H1 (cell line): ENCODE data around the gene POU5F1. TPM values are rescaled to one million over a fixed set of nuclear protein-coding genes. Genes with fewer than 3 reads are reported as not detected.
A peak's percentile ranks its signal among the peaks of the same experiment; 100 is the strongest.

Experiments
- CTCF ChIA-PET: fragments of 300-600 bp; sonication (Branson Sonifier 250); formaldehyde crosslinking; loops from one replicate; lab custom pipeline; 2021; ENCODE audit not compliant: partially characterized antibody; lab: Charles Lee
- POLR2A ChIA-PET: fragments of 300-600 bp; sonication (Branson Sonifier 250); formaldehyde crosslinking; loops from one replicate; lab custom pipeline; 2021; ENCODE audit warnings: inconsistent platforms; ENCODE audit not compliant: partially characterized antibody; lab: Charles Lee
- DNase-seq, 2 experiments: peaks; one replicate each; pipeline versions ENCODE4 v3.0.0 to v3.0.0-alpha.2; 2010 to 2022; ENCODE audit warnings: low spot score in 2 of 2, low read depth in 1 of 2, mixed read lengths in 1 of 2
- FAIRE-seq: peaks from 2 replicates; lab custom pipeline; 2011; peaks lifted over from hg19 to GRCh38; lab: Jason Lieb, UNC
- H2AFZ ChIP-seq: 2 replicates; pipeline ENCODE4 v1.8.1; 2012; ENCODE audit warnings: low read length, inconsistent platforms
- H2AK5ac ChIP-seq: 2 replicates; pipeline ENCODE4 v1.6.1; 2013; ENCODE audit warnings: low read depth, low read length
- H2BK120ac ChIP-seq: replicated peaks from 2 replicates; pipeline ENCODE3; 2013; ENCODE audit warnings: low read depth, low read length, inconsistent platforms
- H2BK12ac ChIP-seq: 2 replicates; pipeline ENCODE4 v1.6.1; 2013; ENCODE audit warnings: low read depth, low read length
- H2BK15ac ChIP-seq: 2 replicates; pipeline ENCODE4 v1.6.1; 2013; ENCODE audit warnings: low read length
- H2BK20ac ChIP-seq: 2 replicates; pipeline ENCODE4 v1.6.1; 2013; ENCODE audit warnings: low read length
- H2BK5ac ChIP-seq: 2 replicates; pipeline ENCODE4 v1.6.1; 2013; ENCODE audit warnings: low read depth, low read length
- H3K14ac ChIP-seq: 2 replicates; pipeline ENCODE4 v1.6.1; 2013; ENCODE audit warnings: inconsistent platforms; ENCODE audit not compliant: insufficient read length
- H3K18ac ChIP-seq: 2 replicates; pipeline ENCODE4 v1.6.1; 2013; ENCODE audit warnings: low read length; ENCODE audit errors: extremely low read depth
- H3K23ac ChIP-seq: 2 replicates; pipeline ENCODE4 v1.6.1; 2013; ENCODE audit warnings: inconsistent platforms; ENCODE audit not compliant: insufficient read length
- H3K23me2 ChIP-seq: 2 replicates; pipeline ENCODE4 v1.6.1; 2013; ENCODE audit warnings: low read depth, low read length
- H3K27ac ChIP-seq: 2 replicates; pipeline ENCODE4 v1.6.1; 2011; ENCODE audit warnings: low read depth, low read length, inconsistent platforms
- H3K27me3 ChIP-seq, 4 experiments: replicated peaks in 1 of 4; 1 replicate in 1 of 4; 2 replicates in 3 of 4; pipeline versions ENCODE4 v1.6.1 to v1.8.1; 2011 to 2013; ENCODE audit warnings: low read length in 3 of 4, mild to moderate bottlenecking in 3 of 4, inconsistent platforms in 2 of 4, mixed read lengths in 2 of 4, moderate library complexity in 1 of 4; ENCODE audit not compliant: control insufficient read depth in 3 of 4, insufficient read depth in 3 of 4; ENCODE audit errors: extremely low read depth in 1 of 4
- H3K36me3 ChIP-seq, 4 experiments: 2 replicates each; pipeline versions ENCODE4 v1.6.1 to v1.8.1; 2011 to 2013; ENCODE audit warnings: mild to moderate bottlenecking in 4 of 4, low read length in 3 of 4, moderate library complexity in 2 of 4, control low read depth in 1 of 4, inconsistent platforms in 1 of 4; ENCODE audit not compliant: insufficient read depth in 4 of 4, control insufficient read depth in 2 of 4
- H3K4ac ChIP-seq: replicated peaks from 2 replicates; pipeline ENCODE3; 2013; ENCODE audit warnings: low read length, low read depth, mixed read lengths, inconsistent platforms; ENCODE audit not compliant: insufficient read length
- H3K4me1 ChIP-seq, 4 experiments: replicated peaks in 1 of 4; 1 replicate in 1 of 4; 2 replicates in 3 of 4; pipeline versions ENCODE4 v1.6.1 to v1.8.1; 2011 to 2013; ENCODE audit warnings: low read length in 3 of 4, inconsistent platforms in 2 of 4, mixed read lengths in 1 of 4; ENCODE audit not compliant: insufficient read depth in 4 of 4, control insufficient read depth in 3 of 4
- H3K4me2 ChIP-seq, 2 experiments: 2 replicates each; pipeline versions ENCODE4 v1.6.1 to v1.8.1; 2011 to 2013; ENCODE audit warnings: low read depth in 2 of 2, low read length in 2 of 2, control low read depth in 1 of 2, inconsistent platforms in 1 of 2, mild to moderate bottlenecking in 1 of 2; ENCODE audit not compliant: insufficient read depth in 1 of 2
- H3K4me3 ChIP-seq, 4 experiments: fragments of 200-600, 300-600 bp in 1 of 4; sonication (generic), shearing (Covaris generic), sonication (Bioruptor Twin) in 1 of 4; 2 replicates each; pipeline versions ENCODE4 v1.5.1 to v1.8.1; 2011 to 2016; ENCODE audit warnings: low read length in 4 of 4, low read depth in 3 of 4, control low read depth in 2 of 4, inconsistent platforms in 2 of 4, mild to moderate bottlenecking in 2 of 4, mixed read lengths in 1 of 4, moderate library complexity in 1 of 4; ENCODE audit not compliant: insufficient read depth in 2 of 4; ENCODE audit errors: extremely low read depth in 1 of 4
- H3K56ac ChIP-seq: replicated peaks from 2 replicates; pipeline ENCODE3; 2013; ENCODE audit warnings: low read depth, mild to moderate bottlenecking, mixed read lengths, low read length, inconsistent platforms; ENCODE audit not compliant: insufficient read length
- H3K79me1 ChIP-seq: 2 replicates; pipeline ENCODE4 v1.6.1; 2013; ENCODE audit warnings: low read depth, low read length, control low read depth
- H3K79me2 ChIP-seq, 2 experiments: 2 replicates each; pipeline versions ENCODE4 v1.6.1 to v1.8.1; 2012 to 2013; ENCODE audit warnings: low read length in 2 of 2, mild to moderate bottlenecking in 2 of 2, inconsistent platforms in 1 of 2; ENCODE audit not compliant: insufficient read depth in 2 of 2, control insufficient read depth in 1 of 2
- H3K9ac ChIP-seq, 4 experiments: replicated peaks in 1 of 4; 1 replicate in 1 of 4; 2 replicates in 3 of 4; pipeline versions ENCODE4 v1.6.1 to v1.8.1; 2011 to 2013; ENCODE audit warnings: low read depth in 3 of 4, low read length in 3 of 4, control low read depth in 2 of 4, mild to moderate bottlenecking in 2 of 4, moderate library complexity in 2 of 4, inconsistent platforms in 1 of 4; ENCODE audit errors: extremely low read depth in 1 of 4
- H3K9me3 ChIP-seq, 2 experiments: 2 replicates each; pipeline versions ENCODE4 v1.6.1 to v1.8.1; 2012 to 2013; ENCODE audit warnings: mild to moderate bottlenecking in 2 of 2, moderate library complexity in 2 of 2, control low read depth in 1 of 2, inconsistent platforms in 1 of 2, low read depth in 1 of 2, low read length in 1 of 2, mixed read lengths in 1 of 2; ENCODE audit not compliant: insufficient read depth in 2 of 2
- H4K20me1 ChIP-seq, 2 experiments: replicated peaks in 1 of 2; 2 replicates each; pipeline versions ENCODE3 to v1.8.1; 2011 to 2013; ENCODE audit warnings: inconsistent platforms in 2 of 2, low read length in 2 of 2, mild to moderate bottlenecking in 1 of 2; ENCODE audit not compliant: insufficient read depth in 2 of 2, control insufficient read depth in 1 of 2
- H4K5ac ChIP-seq: 2 replicates; pipeline ENCODE4 v1.6.1; 2013; ENCODE audit warnings: low read length, low read depth, mixed read lengths, inconsistent platforms; ENCODE audit not compliant: insufficient read length
- H4K8ac ChIP-seq: 2 replicates; pipeline ENCODE4 v1.8.0; 2013; ENCODE audit warnings: mild to moderate bottlenecking, moderate library complexity, low read length, inconsistent platforms; ENCODE audit not compliant: insufficient read depth; ENCODE audit errors: extremely low read depth
- H4K91ac ChIP-seq: replicated peaks from 2 replicates; pipeline ENCODE3; 2013; ENCODE audit warnings: low read length, mixed read lengths, inconsistent platforms; ENCODE audit not compliant: insufficient read length
- ASH2L ChIP-seq: fragments of 200-600, 300-600 bp; sonication (generic); IDR thresholded peaks from one replicate; pipeline ENCODE4 v1.7.1; 2017; ENCODE audit warnings: low read length
- GTF2F1 ChIP-seq: IDR thresholded peaks from 2 replicates; pipeline ENCODE4 v1.6.1; 2012; ENCODE audit warnings: low read depth, low read length, improper control_type of control experiment, borderline replicate concordance
- WGBS, 2 experiments: shearing (Covaris generic) in 1 of 2; methylation state at CpG; one replicate each; pipeline versions ENCODE4 v1.1.6 to v1.1.7; 2013 to 2015; ENCODE audit warnings: low lambda C conversion rate in 2 of 2, mixed read lengths in 2 of 2, inconsistent platforms in 1 of 2, low coverage in 1 of 2, missing lambda C conversion rate in 1 of 2; ENCODE audit not compliant: insufficient replicate concordance in 2 of 2, insufficient coverage in 1 of 2, insufficient read length in 1 of 2; ENCODE audit errors: extremely low coverage in 1 of 2, missing lambda C conversion rate in 1 of 2; 5-methylcytosine and 5-hydroxymethylcytosine counted together
- polyA plus RNA-seq, 7 experiments: library from polyadenylated mRNA; depleted of rRNA in 3 of 7; stranded (reverse) in 5 of 7; unstranded in 2 of 7; fragments of >200 nt in 5 of 7; fragments of 200-250 nt in 2 of 7; gene quantifications; 1 replicate in 5 of 7; 2 replicates in 1 of 7; 4 replicates in 1 of 7; pipeline versions ENCODE4 v1.2.1 to v1.2.3, GENCODE V29; 2011 to 2013; ENCODE audit warnings: missing spikeins in 2 of 7, mixed read lengths in 2 of 7
- total RNA-seq: library from RNA; stranded (reverse); fragmentation: NEBNext Ultra II Directional; extraction: Animal tissue kit (Norgen Biotek cat#: 25700); gene quantifications from 2 replicates; pipeline ENCODE4 v1.2.1, GENCODE V29; 2021

POU5F1 gene
- total and polyA plus RNA-seq, 2 of the 8 experiments (the other 6 are each of a cell fraction or from before 2014, with no cell fraction given) = 2,437 to 2,526 TPM

DNA sequence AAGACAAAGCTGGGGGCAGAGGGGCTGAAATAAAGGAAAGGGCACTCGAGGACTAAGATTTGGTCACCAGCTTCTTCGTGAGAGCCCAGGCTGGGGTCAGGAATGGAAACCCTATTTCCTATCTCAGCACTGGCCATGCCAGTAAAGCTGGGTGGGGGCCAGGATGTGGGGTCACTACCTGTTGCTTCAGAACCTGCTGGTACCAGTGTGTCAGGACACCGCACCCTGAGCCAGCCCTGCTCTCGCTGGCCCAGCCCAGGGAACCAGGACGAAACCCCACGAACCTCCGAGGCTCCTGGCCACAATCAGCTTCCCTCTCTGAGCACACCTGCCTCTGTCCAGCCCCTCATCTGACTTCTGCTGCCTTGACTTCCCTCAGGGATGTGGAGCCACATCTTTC is 52.3 kb downstream of the POU5F1 start:
- Histone ChIP-seq H3K23me2 (no peaks in the 10 kb centered on the region; the same call in 1 of the 2 replicates), H3K14ac (no peak overlapping the region), H3K4ac (no peak overlapping the region), H3K4me2 (no peak overlapping the region), H3K36me3 (no peaks in the 10 kb centered on the region), H3K56ac (no peak overlapping the region), H2BK5ac (no peak overlapping the region), H3K79me1 (no peaks in the 10 kb centered on the region), H4K8ac (no peak overlapping the region), H2AK5ac (no peak overlapping the region), H3K9ac (no peak overlapping the region), H3K23ac (no peak overlapping the region), H3K27me3 (peaks cover 0 to 4% (median 0%) of the 10 kb centered on the region in 4 experiments; a peak in 1 of 7 replicates), H3K4me3 (no peak overlapping the region), H3K4me1 (peaks cover 0 to 9% (median 6%) of the 10 kb centered on the region in 4 experiments; a peak in 5 of 7 replicates), H2BK12ac (0 out of 2 replicates have a peak overlapping the region, but pooled peaks have one; percentile 23), H3K9me3 (no peaks in the 10 kb centered on the region), H4K5ac (no peak overlapping the region), H3K79me2 (no peaks in the 10 kb centered on the region), H2BK20ac (no peak overlapping the region), H2BK120ac (no peak overlapping the region), H4K20me1 (no peaks in the 10 kb centered on the region), H2AFZ (no peak overlapping the region), H3K18ac (no peak overlapping the region; the same call in 1 of the 2 replicates), H4K91ac (no peak overlapping the region), H2BK15ac (no peak overlapping the region), H3K27ac (no peak overlapping the region)
- ChIA-PET POLR2A (interaction anchor here (68.5 kb wide), 1 partner anchor 50 kb away, joined by 2251 read pairs; the partner anchor contains the start of genes CCHCR1, POU5F1, PSORS1C2 and TCF19), CTCF (interaction anchor here (0.8 to 10.6 kb wide), 5 partner anchors 11 to 585 kb away, joined by 3 to 187 read pairs (median 4); no protein-coding TSS in a partner anchor)
- TF ChIP-seq ASH2L = no peak
- TF ChIP-seq GTF2F1 = no peak
- DNase-seq (no peak), FAIRE-seq (no peak)
- 96% methylated on average over 7 of the region's 7 CpGs; no CpG with 5 or more reads in 1 of the 2 experiments for WGBS, 2 experiments
